Limb (tissue), 2 donors: ENCODE results near the gene CD180.
A peak's percentile ranks its signal among the peaks of the same experiment; 100 is the strongest.

Source experiments
- DNase-seq, 2 donors: peaks; one replicate each; pipeline ENCODE4 v3.0.0-alpha.2; 2016; ENCODE audit errors: extremely low spot score in 2 of 2

Gene CD180

DNA sequence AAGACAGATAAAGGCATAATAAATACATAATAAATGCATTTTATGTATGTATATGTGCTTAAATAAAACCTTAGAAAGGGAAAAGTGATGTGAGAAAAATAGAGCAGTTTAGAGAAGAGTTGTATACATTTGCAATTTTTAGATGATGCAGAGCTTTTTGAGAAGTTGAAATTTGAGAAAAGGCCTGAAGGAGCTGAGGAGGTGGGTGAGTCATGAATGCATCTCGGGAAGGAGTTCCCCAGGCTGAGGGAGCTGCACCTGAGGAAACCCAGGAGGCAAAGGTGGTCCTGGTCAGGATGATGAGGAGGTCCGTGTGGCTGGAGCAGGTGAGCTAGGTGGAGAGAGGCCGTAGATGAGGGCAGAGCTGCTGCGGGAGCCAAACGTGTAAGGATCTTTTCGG, 17.4 kb upstream of the CD180 start:
- DNase-seq, result no peak

GRCh38 chr5:67211926-67212325, 15.3 kb upstream of the CD180 start:
- no peak for DNase-seq

- DNase-seq, result peak; percentile 65 to 81
Observed at GRCh38 chr5:67209141-67209771, 12.7 kb upstream of the CD180 start.

DNA sequence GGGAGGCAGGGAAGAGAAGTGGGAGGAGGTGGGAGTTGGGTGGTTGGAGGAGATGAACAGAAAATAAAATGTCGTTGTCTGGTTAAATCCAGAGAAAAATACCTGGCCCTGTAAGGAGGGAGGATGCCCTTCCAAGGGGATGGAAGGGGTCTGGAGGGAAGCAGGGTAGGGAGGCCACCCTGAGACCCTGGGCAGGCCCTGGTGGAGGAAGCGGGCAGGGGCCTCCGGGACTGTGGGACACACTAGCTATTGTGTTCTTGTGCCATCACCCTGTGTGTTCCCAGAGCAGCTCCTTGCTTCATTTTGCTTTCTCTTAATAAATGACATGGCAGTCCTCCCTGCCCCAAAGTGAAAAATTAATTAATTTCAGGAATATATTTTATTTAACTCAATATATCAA, 11.8 kb upstream of the CD180 start:
- DNase-seq, result no peak

- no peak for DNase-seq
Observed at GRCh38 chr5:67206929-67207328, 10.3 kb upstream of the CD180 start.

DNA sequence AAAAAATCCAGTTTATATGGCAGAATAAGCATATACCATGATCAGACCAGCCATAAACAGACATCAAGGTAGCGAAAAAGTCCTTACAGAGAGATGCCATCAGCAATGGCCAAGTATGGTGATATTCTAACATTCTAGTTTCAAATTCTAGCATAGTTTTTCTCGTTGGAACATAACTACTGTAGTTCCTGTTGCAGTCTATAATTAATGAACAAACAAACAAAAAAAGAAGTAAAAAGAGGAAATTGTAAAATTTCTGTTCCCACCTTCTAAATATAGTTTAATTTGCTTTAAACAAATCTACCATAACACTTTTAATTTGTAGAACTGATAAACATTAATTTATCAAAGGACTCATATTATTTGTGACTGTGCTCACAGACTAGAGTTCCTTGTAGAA, 9.9 kb upstream of the CD180 start:
- DNase-seq, result no peak

GRCh38 chr5:67205981-67206380, 9.4 kb upstream of the CD180 start:
- no peak for DNase-seq

GRCh38 chr5:67204821-67205220, 8.2 kb upstream of the CD180 start:
- DNase-seq, result no peak

GRCh38 chr5:67203701-67204074, 7.1 kb upstream of the CD180 start:
- no peak for DNase-seq

GRCh38 chr5:67202828-67203227, 6.2 kb upstream of the CD180 start:
- no peak for DNase-seq

DNA sequence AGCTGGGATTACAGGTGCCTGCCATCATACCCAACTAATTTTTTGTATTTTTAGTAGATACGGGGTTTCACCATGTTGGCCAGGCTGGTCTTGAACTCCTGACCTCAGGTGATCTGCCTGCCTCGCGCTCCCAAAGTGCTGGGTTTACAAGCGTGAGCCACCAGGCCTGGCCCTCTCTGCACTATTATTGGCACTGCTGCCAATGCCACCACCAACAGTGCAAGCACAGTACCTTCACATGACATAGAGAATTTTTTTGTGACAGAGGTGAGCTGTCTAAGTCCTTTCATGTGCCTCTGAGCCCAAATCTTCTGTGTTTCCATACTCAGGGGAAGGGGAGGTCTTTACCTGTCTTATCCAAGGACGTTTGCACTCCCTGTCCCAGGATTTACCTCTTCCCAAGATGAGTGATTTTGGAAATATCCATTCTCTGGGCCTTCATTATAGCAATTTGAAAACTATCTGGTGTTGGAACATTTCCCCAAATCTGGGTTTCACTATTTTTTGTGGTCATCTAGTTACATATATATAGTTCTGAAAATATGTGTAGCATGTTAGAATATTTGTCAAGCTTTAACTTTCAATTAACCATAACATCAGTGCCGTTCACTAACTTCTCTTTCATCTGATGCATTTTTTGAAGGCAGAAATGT, 5.4 kb upstream of the CD180 start:
- no peak for DNase-seq

DNA sequence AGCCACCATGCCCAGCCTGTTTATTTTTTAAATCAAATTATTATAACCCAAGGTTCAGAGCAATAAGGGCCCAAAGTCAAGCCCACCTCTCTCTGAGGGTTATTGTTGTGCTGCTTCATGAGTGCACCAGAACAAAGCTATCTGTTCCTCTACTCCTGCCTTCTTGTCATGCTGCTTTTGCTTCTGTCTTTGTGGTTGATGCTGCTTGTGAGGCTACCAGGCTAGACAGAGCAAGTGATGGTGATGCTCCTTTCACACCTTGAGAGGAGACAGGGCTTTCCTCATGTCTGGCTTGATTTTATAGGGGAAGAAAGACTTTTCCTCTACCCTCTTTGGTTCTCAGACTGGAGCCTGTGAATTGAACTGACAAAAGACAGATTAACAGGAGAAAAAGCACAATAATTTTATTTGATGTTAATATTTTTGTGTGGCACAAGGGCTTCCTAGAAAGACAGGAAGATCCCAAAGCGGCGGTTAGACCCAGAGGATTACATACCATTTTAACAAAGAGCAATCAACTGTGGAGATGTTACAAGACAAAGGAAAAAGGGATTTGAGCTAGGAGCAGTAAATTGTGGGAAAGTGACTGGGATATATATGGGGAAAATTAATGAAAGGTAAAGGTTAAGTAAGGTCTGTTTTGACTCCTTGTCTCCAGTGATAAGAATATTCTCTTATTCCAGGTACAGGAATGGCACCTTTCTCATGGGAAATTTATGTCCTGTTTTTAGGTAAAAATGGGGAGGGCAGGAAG, 4.4 kb upstream of the CD180 start:
- DNase-seq, result no peak

- DNase-seq, result no peak
Observed at GRCh38 chr5:67199859-67200258, 3.3 kb upstream of the CD180 start.

GRCh38 chr5:67198917-67199316, 2.3 kb upstream of the CD180 start:
- DNase-seq, result no peak

GRCh38 chr5:67197536-67197935, 937 bp upstream of the CD180 start:
- no peak for DNase-seq

DNA sequence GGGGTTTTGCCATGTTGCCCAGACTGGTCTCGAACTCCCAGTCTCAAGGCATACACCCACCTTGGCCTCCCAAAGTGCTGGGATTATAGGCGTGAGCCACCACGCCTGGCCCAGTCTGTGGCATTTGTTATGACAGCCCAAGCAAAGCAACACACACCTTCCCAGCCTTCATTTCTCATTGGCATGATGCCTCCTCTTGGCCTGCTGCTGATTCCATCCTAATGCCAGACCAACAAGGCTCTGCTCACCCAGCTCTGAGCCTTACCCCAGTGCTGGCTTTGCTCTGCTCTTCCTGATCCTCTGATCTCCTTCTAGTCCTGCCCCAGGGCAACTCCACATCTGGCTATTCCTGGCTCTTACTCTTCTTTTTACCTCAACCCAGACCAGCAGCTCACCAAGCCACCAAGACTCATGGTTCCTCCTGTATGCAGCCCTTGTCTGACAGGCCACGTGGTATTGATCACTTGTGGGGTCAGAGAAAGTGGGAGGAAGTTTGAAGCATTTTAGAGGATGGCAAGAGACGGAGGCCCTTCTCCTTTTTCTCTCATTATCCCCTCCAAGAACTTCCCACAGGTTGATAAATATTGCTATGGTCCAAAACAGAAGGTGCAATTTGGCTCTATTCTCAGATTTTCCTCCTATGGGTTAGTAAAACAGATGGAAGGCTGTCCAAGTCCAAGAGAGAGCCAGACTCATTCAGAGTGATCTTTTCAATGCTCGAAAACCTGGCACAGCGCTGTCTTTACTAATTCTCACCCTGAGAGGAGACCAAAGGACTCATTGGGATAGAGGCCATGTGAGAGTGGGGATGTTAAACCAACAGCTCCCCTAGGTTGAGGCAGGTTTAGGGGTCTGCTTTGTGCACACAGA, 958 bp downstream of the CD180 start:
- DNase-seq, result no peak

DNA sequence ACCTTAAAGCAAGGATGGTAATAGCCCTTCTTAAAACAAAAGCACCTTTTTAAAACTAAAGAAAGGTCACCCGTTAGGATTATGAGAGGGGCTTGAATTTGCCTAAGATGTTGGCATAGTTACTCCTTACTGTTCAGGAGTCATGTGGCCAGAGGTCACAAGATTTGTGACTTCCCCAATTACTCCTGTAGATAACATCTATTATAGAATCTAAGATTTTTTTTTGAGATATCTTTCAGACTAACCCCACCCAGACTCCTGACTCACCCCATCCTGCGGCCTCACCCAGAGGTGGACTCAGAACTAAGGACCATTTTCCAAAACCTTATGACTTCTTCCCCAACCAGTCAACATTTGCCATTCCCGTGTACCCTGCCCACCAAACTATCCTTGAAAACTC, 2.4 kb downstream of the CD180 start:
- no peak for DNase-seq

- DNase-seq, result no peak
Observed at GRCh38 chr5:67193439-67193807, 3.2 kb downstream of the CD180 start.

GRCh38 chr5:67192719-67193438, 3.7 kb downstream of the CD180 start:
- DNase-seq, result no peak

DNA sequence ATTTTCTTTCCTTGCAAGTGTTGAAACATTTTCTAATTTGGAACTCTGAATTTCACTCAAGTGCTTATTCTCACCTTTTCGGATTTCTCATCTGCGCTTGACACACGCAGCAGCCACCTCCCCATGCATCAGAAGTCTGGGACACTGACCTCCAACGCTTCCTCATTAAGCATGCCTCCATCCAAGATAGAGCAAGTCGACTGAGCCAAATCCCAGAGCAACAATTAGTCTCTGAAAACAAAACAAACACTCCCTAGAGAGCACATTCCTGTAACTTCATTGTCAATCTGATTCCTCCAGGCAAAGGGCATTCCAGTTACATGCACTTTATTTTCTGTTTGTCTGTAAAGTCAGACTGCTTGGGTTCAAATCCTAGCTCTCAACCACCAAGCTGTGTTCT, 5.7 kb downstream of the CD180 start:
- DNase-seq, result no peak

GRCh38 chr5:67190410-67190809, 6.2 kb downstream of the CD180 start:
- no peak for DNase-seq
